GM12891 (cell line): ENCODE data around the gene HLA-DPA1.

Experiments used
- POLR2A ChIP-seq: IDR thresholded peaks from 2 replicates; pipeline ENCODE4 v1.6.1; 2011; ENCODE audit warnings: low read depth, low read length, control low read depth
- POLR2AphosphoS5 ChIP-seq: IDR thresholded peaks from 2 replicates; pipeline ENCODE4 v1.6.1; 2011; ENCODE audit warnings: low read depth, low read length, control low read depth
- TAF1 ChIP-seq: IDR thresholded peaks from 2 replicates; pipeline ENCODE4 v1.6.1; 2011; ENCODE audit warnings: low read depth, low read length, control low read depth

DNA sequence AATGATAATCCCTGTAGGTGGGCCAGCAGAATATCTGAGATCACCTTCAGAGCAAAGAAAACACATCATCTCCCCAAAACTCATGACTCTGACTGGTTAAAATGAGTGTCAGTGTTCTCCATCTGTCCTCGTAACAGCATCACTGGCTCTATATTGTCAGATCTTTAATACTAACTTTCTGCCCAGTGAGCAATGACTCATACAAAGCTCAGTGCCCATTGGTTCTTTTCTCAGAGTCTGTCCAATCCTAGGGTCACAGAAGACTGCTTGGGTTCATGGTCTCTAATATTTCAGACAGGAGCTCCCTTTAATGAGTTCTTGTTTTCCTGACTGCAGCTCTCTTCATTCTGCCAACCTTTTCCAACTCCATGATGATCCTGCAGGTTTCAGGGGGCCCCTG lies 38.7 kb upstream of the HLA-DPA1 start:
- TF ChIP-seq POLR2AphosphoS5 (no peak), TAF1 (no peak), POLR2A (0 out of 2 replicates have a peak, but pooled peaks have one; percentile 27)
